ENCODE results near the gene ELL. TPM values are rescaled to one million over a fixed set of nuclear protein-coding genes. Genes with fewer than 3 reads are reported as not detected.

ELL gene
- total and polyA plus RNA-seq, 2 donors (not counting 3 experiments of a cell fraction or from before 2014, with no cell fraction given), result 9.9 to 18.2 TPM

DNA sequence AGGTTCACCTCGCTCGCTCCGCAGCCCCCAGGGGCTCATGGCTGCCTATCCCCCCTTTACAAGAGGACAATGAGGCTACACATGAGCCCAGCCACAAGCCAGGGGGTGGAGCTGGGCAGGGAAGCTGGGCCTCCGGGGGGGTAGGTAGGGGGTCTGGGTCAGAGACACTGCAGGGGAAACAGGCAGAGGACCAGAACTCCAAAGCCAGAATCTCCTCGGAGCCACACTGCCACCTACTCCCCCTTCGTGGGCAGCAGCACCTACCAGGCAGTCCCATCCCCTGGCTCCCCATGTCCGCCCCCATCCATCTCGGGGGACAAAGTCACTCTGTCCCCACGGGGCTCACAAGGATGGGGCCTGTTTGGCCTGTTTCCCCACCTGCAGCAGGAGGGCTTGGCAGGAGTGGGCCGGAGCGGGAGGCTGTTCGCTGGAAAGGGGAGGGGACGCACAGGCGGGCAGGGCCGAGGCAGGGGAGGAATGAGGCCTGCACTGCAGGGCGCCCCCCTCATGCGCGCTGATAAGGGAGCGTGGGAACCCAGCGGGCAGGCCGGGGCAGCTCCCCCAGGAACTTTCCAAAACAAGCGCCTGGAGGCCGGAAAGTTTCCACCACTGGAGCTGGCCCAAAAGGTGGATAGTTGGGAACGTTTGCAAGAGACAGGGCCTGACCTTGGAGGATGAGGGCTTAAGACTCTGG lies 83.4 kb downstream of the ELL start:
- DNase-seq (ENCODE audit: low read depth, low spot score) (peak; percentile 24), FAIRE-seq (peak; percentile 37)
- Histone ChIP-seq H3K36me3 (ENCODE audit: control insufficient read depth in 2 of 2, extremely low read depth in 1 of 2, insufficient read depth in 2 of 2, low read length in 2 of 2) (peaks cover 0 to 5% of the 10 kb centered on the region in 2 experiments), H2AFZ (ENCODE audit: low read depth, low read length) (no peak overlapping the region), H3K4me3 (replicated peaks in 1 of 3; ENCODE audit: insufficient read depth in 1 of 3, low read depth in 1 of 3, low read length in 3 of 3) (no peak overlapping the region), H3K79me2 (ENCODE audit: control insufficient read depth, insufficient read depth, low read length) (no peaks in the 10 kb centered on the region), H3K27me3 (ENCODE audit: control insufficient read depth in 2 of 2, insufficient read depth in 2 of 2, low read length in 2 of 2) (no peaks in the 10 kb centered on the region), H3K9me3 (replicated peaks; ENCODE audit: control insufficient read depth, insufficient read depth, low read length) (no peaks in the 10 kb centered on the region), H4K20me1 (replicated peaks; ENCODE audit: control insufficient read depth, extremely low read depth, insufficient read depth, low read length) (no peaks in the 10 kb centered on the region), H3K9ac (replicated peaks; ENCODE audit: extremely low read depth, insufficient read depth, low read length) (no peak overlapping the region), H3K9me1 (replicated peaks; ENCODE audit: control insufficient read depth, extremely low read depth, insufficient read depth, low read length) (no peaks in the 10 kb centered on the region), H3K4me2 (ENCODE audit: insufficient read depth, low read length) (no peak overlapping the region), H3K4me1 (ENCODE audit: control insufficient read depth, extremely low read depth, insufficient read depth, low read length) (peaks cover 6% of the 10 kb centered on the region), H3K27ac (ENCODE audit: insufficient read depth, low read depth, low read length) (no peak overlapping the region)
- ChIA-PET POLR2A (no interaction called here), CTCF (interaction anchor here (1.0 to 3.7 kb wide), 3 partner anchors 9 to 22 kb away, joined by 3 to 23 read pairs (median 3); no protein-coding TSS in a partner anchor)
- TF ChIP-seq, protein P1, sequence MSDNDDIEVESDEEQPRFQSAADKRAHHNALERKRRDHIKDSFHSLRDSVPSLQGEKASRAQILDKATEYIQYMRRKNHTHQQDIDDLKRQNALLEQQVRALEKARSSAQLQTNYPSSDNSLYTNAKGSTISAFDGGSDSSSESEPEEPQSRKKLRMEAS (IDR thresholded peaks at IDR 0.05; ENCODE audit: insufficient read depth, insufficient read length), result no peak
- TF ChIP-seq, protein P2, sequence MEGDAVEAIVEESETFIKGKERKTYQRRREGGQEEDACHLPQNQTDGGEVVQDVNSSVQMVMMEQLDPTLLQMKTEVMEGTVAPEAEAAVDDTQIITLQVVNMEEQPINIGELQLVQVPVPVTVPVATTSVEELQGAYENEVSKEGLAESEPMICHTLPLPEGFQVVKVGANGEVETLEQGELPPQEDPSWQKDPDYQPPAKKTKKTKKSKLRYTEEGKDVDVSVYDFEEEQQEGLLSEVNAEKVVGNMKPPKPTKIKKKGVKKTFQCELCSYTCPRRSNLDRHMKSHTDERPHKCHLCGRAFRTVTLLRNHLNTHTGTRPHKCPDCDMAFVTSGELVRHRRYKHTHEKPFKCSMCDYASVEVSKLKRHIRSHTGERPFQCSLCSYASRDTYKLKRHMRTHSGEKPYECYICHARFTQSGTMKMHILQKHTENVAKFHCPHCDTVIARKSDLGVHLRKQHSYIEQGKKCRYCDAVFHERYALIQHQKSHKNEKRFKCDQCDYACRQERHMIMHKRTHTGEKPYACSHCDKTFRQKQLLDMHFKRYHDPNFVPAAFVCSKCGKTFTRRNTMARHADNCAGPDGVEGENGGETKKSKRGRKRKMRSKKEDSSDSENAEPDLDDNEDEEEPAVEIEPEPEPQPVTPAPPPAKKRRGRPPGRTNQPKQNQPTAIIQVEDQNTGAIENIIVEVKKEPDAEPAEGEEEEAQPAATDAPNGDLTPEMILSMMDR (IDR thresholded peaks at IDR 0.05; ENCODE audit: extremely low read depth in 1 of 2, insufficient read depth in 1 of 2, low read depth in 1 of 2, low read length in 2 of 2), result no peak
- TF ChIP-seq JUN (IDR thresholded peaks at IDR 0.05; ENCODE audit: borderline replicate concordance, insufficient read depth, insufficient read length, low read depth), result no peak
- no peak for TF ChIP-seq POLR2AphosphoS5 (IDR thresholded peaks at IDR 0.05; ENCODE audit: insufficient read depth, low read depth, low read length)
- no peak for TF ChIP-seq POLR2A (IDR thresholded peaks at IDR 0.05; ENCODE audit: low read depth, low read length)
- no peak for TF ChIP-seq FOS (IDR thresholded peaks at IDR 0.05; ENCODE audit: borderline replicate concordance, insufficient read depth, low read length)
- no peak for TF ChIP-seq EZH2 (IDR thresholded peaks at IDR 0.05; ENCODE audit: borderline replicate concordance, low read depth, low read length, severe bottlenecking)
- no peak for TF ChIP-seq MYC (IDR thresholded peaks at IDR 0.05; ENCODE audit: low read depth, low read length)
- TF ChIP-seq GATA2 (IDR thresholded peaks at IDR 0.05; ENCODE audit: insufficient read depth, insufficient read length, low read depth, low read length), result no peak
- intact Hi-C loops (cut with micrococcal nuclease), result no loop called here
- no TSS peak for BruUV-seq (replicated peaks)
- dilution Hi-C loops (cut with MboI; ENCODE audit: extremely low pct_ligation_motif_present, low sequenced_read_pairs), result no loop called here
